Fibroblast of lung (primary cell): ENCODE results near the gene CRHR1.

Experiments
- CTCF ChIP-seq, 2 donors: IDR thresholded peaks in 1 of 2; conservative IDR thresholded peaks in 1 of 2; 1 replicate in 1 of 2; 2 replicates in 1 of 2; pipeline ENCODE4 v1.5.1; 2011 to 2012; ENCODE audit warnings: low read length in 2 of 2, control low read depth in 1 of 2, inconsistent platforms in 1 of 2, low read depth in 1 of 2, mild to moderate bottlenecking in 1 of 2
- EZH2 ChIP-seq: IDR thresholded peaks from 2 replicates; pipeline ENCODE4 v1.5.1; 2012; ENCODE audit warnings: low read length, control low read depth, mild to moderate bottlenecking; ENCODE audit errors: missing control alignments

DNA sequence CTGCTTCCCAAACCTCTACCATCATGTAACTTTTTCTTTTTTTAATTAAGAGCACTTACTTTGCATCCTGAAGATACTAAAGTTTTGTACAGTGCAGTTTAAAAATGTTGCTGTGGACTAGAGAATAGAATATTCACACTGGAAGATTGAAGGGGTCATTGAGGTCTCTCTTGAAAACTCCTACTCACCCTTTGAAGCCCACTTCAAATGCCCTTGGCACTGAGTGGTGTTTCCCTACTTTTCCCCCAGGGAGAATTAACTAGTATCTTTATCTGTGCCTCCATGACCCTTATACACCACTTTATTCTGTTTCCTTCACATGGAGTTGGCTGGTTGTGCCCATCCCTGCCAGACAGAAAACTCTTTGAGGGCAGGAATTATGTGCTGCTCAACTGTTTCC lies 19.6 kb upstream of the CRHR1 start:
- TF ChIP-seq CTCF (conservative IDR thresholded peaks at IDR 0.05 in 1 of 2, IDR thresholded peaks at IDR 0.05 in 1 of 2; ENCODE audit: low read depth in 1 of 2, low read length in 2 of 2) (no peak), EZH2 (no peak)
